ENCODE data around the gene TMEM219.

- TF ChIP-seq POLR2A (IDR thresholded peaks at IDR 0.05): no peak
- no peak for TF ChIP-seq CTCF (IDR thresholded peaks at IDR 0.05)
Observed at GRCh38 chr16:29987371-29988085, 25.6 kb downstream of the TMEM219 start.
